Activated T-cell treated with anti-CD3 and anti-CD28 coated beads, Interleukin-2, amount 50 U/mL, for 24 hours (primary cell): ENCODE measurements around the gene CATSPERE.
A peak's percentile ranks its signal among the peaks of the same experiment; 100 is the strongest.
"Not testable (repeated sequence)": the region's sequence is repeated elsewhere in the genome, so short reads cannot be mapped to it uniquely, and the experiment has no call there.

Source experiments
- DNase-seq: peaks from one replicate; pipeline ENCODE4 v3.0.0-alpha.2; 2020
- H3K27ac Mint-ChIP-seq: 2 replicates; pipeline ENCODE4 v1.8.0; 2020; ENCODE audit warnings: mild to moderate bottlenecking, mixed read lengths
- H3K27me3 Mint-ChIP-seq: 2 replicates; pipeline ENCODE4 v1.8.0; 2020; ENCODE audit warnings: mixed read lengths
- H3K36me3 Mint-ChIP-seq: 2 replicates; pipeline ENCODE4 v1.8.0; 2020; ENCODE audit warnings: low read depth, mixed read lengths
- H3K4me1 Mint-ChIP-seq: 2 replicates; pipeline ENCODE4 v1.8.0; 2020; ENCODE audit warnings: low read depth, mixed read lengths
- H3K4me3 Mint-ChIP-seq: 2 replicates; pipeline ENCODE4 v1.8.0; 2020; ENCODE audit warnings: mild to moderate bottlenecking, moderate library complexity, mixed read lengths
- H3K9me3 Mint-ChIP-seq: 2 replicates; pipeline ENCODE4 v1.8.0; 2020; ENCODE audit warnings: mixed read lengths

CATSPERE gene

DNA sequence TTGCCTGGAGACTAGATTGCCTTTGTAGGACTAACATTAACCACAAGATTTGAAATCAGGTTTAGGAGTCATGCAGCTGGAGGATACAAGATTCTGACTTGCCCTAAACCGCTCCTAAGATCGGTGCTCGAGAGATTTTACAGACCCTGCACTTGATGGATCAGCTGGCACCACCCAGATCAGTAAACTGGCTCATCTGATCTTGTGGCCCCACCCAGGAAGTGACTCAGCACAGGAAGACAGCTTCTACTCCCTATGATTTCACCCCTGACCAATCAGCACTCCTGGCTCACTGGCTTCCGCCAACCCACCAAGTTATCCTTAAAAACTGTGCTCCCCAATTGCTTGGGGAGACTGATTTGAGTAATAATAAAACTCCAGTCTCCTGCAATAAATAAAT is 876 bp upstream of the CATSPERE start:
- H3K27me3 Mint-ChIP-seq = no peaks in the 10 kb centered on the region
- peak overlapping the region; percentile 45 for H3K4me3 Mint-ChIP-seq
- peaks cover 19% of the 10 kb centered on the region for H3K36me3 Mint-ChIP-seq
- peaks cover 19% of the 10 kb centered on the region for H3K4me1 Mint-ChIP-seq
- DNase-seq = peak; percentile 46
- peaks cover 11% of the 10 kb centered on the region for H3K9me3 Mint-ChIP-seq
- peak overlapping the region; percentile 47 for H3K27ac Mint-ChIP-seq

DNA sequence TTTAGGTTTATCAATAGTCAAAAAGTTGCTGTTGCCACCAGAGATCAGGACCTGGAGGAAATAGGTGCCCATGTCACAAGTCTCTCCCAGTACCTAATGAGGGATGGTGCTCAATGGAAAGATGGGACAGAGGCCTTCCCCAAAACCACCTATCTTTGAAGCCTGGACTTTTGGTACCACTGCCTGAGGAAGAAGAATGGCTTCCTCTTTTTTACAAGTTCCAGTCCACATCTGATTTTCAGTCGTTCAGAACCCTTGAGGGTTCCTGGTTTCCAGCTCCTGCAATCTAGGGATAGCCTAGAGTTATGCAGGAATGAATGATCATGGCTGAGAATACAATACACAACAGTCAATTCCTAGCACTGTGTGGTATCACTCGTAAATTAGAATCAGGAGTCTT is 5.7 kb downstream of the CATSPERE start:
- H3K27me3 Mint-ChIP-seq = no peaks in the 10 kb centered on the region
- no peaks in the 10 kb centered on the region for H3K9me3 Mint-ChIP-seq
- no peak overlapping the region for H3K27ac Mint-ChIP-seq
- no peak overlapping the region for H3K4me3 Mint-ChIP-seq
- DNase-seq = no peak
- H3K4me1 Mint-ChIP-seq = peaks cover 2% of the 10 kb centered on the region
- no peaks in the 10 kb centered on the region for H3K36me3 Mint-ChIP-seq

DNA sequence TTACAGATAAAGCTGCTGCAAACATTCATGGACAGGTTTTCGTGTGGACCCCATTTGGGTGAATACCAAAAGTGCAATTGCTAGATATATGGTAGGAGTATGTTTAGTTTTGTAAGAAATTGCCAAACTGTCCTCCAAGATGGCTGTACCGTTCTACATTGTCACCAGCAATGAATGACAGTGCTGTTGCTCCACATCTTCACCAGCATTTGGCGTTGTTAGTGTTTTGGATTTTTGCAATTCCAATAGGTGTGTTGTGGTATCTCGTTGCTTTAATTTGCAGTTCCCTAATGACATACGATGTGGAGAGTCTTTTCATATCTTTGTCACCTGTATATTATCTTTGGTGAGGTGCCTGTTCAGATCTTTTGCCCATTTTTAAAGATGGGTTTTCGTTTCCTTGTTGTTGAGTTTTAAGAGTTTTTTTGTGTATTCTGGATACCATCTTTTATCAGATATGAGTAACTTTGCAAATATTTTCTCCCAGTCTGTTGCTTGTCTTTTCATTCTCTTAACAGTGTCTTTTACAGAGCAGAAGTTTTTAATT is 12.1 kb downstream of the CATSPERE start:
- H3K4me3 Mint-ChIP-seq = no peak overlapping the region
- H3K27ac Mint-ChIP-seq = no peak overlapping the region
- no peaks in the 10 kb centered on the region for H3K4me1 Mint-ChIP-seq
- peaks cover 5% of the 10 kb centered on the region for H3K9me3 Mint-ChIP-seq
- no peaks in the 10 kb centered on the region for H3K36me3 Mint-ChIP-seq
- H3K27me3 Mint-ChIP-seq = no peaks in the 10 kb centered on the region
- DNase-seq = no peak

- not testable (repeated sequence) for H3K4me1 Mint-ChIP-seq, DNase-seq
Observed at GRCh38 chr1:244484971-244485370, 23.9 kb downstream of the CATSPERE start.

DNA sequence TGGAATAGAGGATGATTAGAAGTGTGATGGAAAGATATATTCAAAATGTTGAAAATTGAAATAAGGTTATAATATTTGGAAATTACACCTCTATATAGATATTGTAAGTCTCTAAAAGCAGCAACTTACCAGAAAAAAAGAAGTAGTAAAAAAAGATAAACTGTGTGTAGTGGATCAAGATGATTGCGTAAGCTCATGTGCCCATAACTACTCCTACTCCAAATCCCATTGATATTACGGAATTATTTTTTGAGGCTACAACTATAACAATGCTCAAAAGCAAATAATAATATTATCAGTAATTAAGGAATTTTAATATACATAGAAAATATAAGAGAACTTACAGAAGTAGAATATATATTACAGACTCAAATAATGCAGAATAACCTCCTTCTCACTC is 33.6 kb downstream of the CATSPERE start:
- H3K27ac Mint-ChIP-seq = no peak overlapping the region
- no peaks in the 10 kb centered on the region for H3K4me1 Mint-ChIP-seq
- no peaks in the 10 kb centered on the region for H3K9me3 Mint-ChIP-seq
- no peaks in the 10 kb centered on the region for H3K27me3 Mint-ChIP-seq
- no peak overlapping the region for H3K4me3 Mint-ChIP-seq
- DNase-seq = no peak
- no peaks in the 10 kb centered on the region for H3K36me3 Mint-ChIP-seq

More at GRCh38 chr1:244484971-244485370, 23.9 kb downstream of the CATSPERE start:
- not testable (repeated sequence) for H3K27me3 Mint-ChIP-seq, H3K4me3 Mint-ChIP-seq, H3K27ac Mint-ChIP-seq, H3K9me3 Mint-ChIP-seq, H3K36me3 Mint-ChIP-seq

- no peaks in the 10 kb centered on the region for H3K9me3 Mint-ChIP-seq
- H3K4me1 Mint-ChIP-seq = no peaks in the 10 kb centered on the region
Observed at GRCh38 chr1:244496186-244496585, 35.1 kb downstream of the CATSPERE start.

GRCh38 chr1:244497805-244498204 is 36.7 kb downstream of the CATSPERE start:
- no peak for DNase-seq
- Mint-ChIP-seq H3K9me3 (no peaks in the 10 kb centered on the region), H3K36me3 (no peaks in the 10 kb centered on the region), H3K4me3 (no peak overlapping the region), H3K27ac (no peak overlapping the region), H3K27me3 (no peaks in the 10 kb centered on the region), H3K4me1 (no peaks in the 10 kb centered on the region)

More at GRCh38 chr1:244496186-244496585, 35.1 kb downstream of the CATSPERE start:
- no peak for DNase-seq
- no peaks in the 10 kb centered on the region for H3K36me3 Mint-ChIP-seq
- H3K27ac Mint-ChIP-seq = no peak overlapping the region
- no peak overlapping the region for H3K4me3 Mint-ChIP-seq
- no peaks in the 10 kb centered on the region for H3K27me3 Mint-ChIP-seq

GRCh38 chr1:244499484-244499883 is 38.4 kb downstream of the CATSPERE start:
- not testable (repeated sequence) for H3K36me3 Mint-ChIP-seq, DNase-seq, H3K4me3 Mint-ChIP-seq, H3K27me3 Mint-ChIP-seq, H3K4me1 Mint-ChIP-seq, H3K9me3 Mint-ChIP-seq, H3K27ac Mint-ChIP-seq

DNA sequence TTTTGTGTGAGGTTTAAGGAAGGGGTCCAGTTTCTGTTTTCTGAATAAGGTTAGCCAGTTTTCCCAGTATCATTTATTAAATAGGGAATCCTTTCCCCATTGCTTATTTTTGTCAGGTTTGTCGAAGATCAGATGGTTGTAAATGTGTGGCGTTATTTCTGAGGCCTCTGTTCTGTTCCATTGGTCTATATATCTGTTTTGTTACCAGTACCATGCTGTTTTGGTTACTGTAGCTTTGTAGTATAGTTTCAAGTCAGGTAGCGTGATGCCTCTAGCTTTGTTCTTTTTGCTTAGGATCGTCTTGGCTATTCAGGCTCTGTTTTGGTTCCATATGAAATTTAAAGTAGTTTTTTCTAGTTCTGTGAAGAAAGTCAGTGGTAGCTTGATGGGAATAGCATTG is 39.4 kb downstream of the CATSPERE start:
- H3K27ac Mint-ChIP-seq, H3K4me1 Mint-ChIP-seq, H3K36me3 Mint-ChIP-seq, H3K4me3 Mint-ChIP-seq, DNase-seq, H3K27me3 Mint-ChIP-seq, H3K9me3 Mint-ChIP-seq: not testable (repeated sequence)

- Mint-ChIP-seq H3K4me3 (no peak overlapping the region), H3K27me3 (no peaks in the 10 kb centered on the region), H3K27ac (no peak overlapping the region)
Observed at GRCh38 chr1:244502630-244503029, 41.6 kb downstream of the CATSPERE start.

DNA sequence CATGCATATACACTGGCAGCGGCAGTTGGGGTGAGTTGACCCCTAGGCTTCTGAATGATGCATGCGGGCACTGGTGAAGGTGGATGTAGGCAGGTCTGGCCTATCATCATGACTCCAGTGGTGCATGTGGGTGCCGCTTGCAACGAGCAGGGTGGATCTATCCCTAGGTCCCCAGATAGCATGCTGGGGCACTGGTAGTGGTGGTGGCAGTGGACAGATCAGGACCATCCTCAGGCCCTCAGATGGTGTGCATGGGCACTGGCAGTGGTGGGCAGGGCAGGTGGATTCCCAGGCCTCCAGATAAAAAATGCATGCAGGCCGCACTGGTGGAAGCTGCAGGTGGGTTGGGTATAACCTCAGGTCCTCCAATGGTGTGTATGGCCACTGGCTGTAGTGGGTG is 52.4 kb downstream of the CATSPERE start:
- peaks cover 23% of the 10 kb centered on the region for H3K9me3 Mint-ChIP-seq
- H3K36me3 Mint-ChIP-seq = peaks cover 5% of the 10 kb centered on the region
- no peak overlapping the region for H3K27ac Mint-ChIP-seq
- no peaks in the 10 kb centered on the region for H3K27me3 Mint-ChIP-seq
- DNase-seq = no peak
- no peaks in the 10 kb centered on the region for H3K4me1 Mint-ChIP-seq
- no peak overlapping the region for H3K4me3 Mint-ChIP-seq

More at GRCh38 chr1:244502630-244503029, 41.6 kb downstream of the CATSPERE start:
- DNase-seq = no peak
- no peaks in the 10 kb centered on the region for H3K36me3 Mint-ChIP-seq
- H3K4me1 Mint-ChIP-seq = no peaks in the 10 kb centered on the region
- H3K9me3 Mint-ChIP-seq = peaks cover 4% of the 10 kb centered on the region

GRCh38 chr1:244515680-244516079 is 54.6 kb downstream of the CATSPERE start:
- Mint-ChIP-seq H3K4me3 (no peak overlapping the region), H3K4me1 (no peaks in the 10 kb centered on the region), H3K9me3 (peaks cover 16% of the 10 kb centered on the region), H3K27me3 (no peaks in the 10 kb centered on the region), H3K36me3 (peaks cover 7% of the 10 kb centered on the region), H3K27ac (no peak overlapping the region)
- no peak for DNase-seq

DNA sequence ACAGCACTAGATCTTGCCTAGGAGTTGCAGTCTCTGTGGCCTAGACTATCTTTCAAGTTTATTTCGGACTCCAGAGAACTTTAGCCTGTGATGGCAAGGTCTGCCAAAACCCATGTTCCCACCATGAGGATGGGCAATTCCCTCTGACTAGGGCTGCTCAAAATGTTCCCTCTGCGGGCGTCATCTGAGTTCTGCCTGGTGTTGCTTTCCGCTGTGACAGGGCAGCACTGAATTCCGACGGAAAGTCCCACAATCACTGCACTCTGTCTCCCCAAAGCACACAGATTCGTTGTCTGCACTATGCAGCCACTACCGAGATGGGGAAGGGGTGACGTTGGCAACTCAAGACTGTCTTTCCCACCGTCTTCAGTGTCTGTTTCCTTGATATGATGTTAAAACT is 75.2 kb downstream of the CATSPERE start:
- Mint-ChIP-seq H3K36me3 (peaks cover 7% of the 10 kb centered on the region), H3K4me3 (no peak overlapping the region), H3K9me3 (peaks cover 12% of the 10 kb centered on the region), H3K27me3 (no peaks in the 10 kb centered on the region), H3K4me1 (no peaks in the 10 kb centered on the region), H3K27ac (no peak overlapping the region)
- DNase-seq = no peak

DNA sequence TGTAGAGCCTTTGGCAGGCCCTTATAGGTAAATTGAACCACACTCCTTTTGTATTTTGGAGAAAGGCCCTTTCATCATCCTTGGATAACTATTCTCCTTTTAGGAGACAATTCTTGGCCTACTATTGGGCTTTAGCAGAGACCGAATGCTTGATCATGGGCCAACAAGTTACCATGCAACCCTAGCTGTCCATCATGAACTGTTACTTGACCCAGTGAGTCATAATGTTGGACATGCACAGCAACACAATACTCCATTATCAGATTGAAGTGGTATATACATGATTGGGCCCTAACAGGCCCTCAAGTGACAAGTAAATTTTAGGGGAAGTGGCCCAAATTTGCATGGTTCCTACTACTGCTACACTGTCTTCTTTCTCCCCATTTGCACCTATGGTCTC is 84.4 kb downstream of the CATSPERE start:
- H3K36me3 Mint-ChIP-seq = no peaks in the 10 kb centered on the region
- DNase-seq = no peak

DNA sequence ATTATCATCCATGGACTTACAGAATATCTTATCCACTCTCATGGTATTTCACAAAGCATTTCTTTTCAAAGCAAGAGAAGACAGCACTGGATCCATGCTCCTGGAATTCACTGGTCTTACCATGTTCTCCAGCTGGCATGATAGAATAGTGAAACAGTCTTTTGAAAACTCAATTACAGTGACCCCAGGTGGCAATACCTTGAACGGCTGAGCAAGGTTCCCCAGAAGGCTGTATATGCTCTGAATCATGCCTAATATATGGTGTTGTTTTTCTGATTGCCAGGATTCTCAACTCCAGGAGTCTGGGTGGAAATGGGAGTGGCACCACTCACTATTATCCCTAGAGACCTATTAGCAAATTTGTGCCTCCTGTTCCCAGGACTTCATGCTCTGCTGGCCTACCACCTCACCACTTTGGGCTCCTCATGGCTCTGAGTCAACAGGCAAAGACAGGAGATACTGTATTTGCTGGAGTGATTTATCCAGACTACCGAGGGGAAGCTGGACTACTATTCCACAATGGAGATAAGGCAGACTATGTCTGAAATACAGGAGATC is 87.6 kb downstream of the CATSPERE start:
- H3K9me3 Mint-ChIP-seq = peaks cover 29% of the 10 kb centered on the region
- H3K36me3 Mint-ChIP-seq = no peaks in the 10 kb centered on the region
- H3K4me3 Mint-ChIP-seq = no peak overlapping the region
- H3K27ac Mint-ChIP-seq = no peak overlapping the region
- H3K4me1 Mint-ChIP-seq = no peaks in the 10 kb centered on the region
- H3K27me3 Mint-ChIP-seq = no peaks in the 10 kb centered on the region
- no peak for DNase-seq

More for the DNA sequence above, 84.4 kb downstream of the CATSPERE start:
- Mint-ChIP-seq H3K27me3 (no peaks in the 10 kb centered on the region), H3K4me3 (no peak overlapping the region), H3K9me3 (peaks cover 33% of the 10 kb centered on the region), H3K27ac (no peak overlapping the region), H3K4me1 (no peaks in the 10 kb centered on the region)

DNA sequence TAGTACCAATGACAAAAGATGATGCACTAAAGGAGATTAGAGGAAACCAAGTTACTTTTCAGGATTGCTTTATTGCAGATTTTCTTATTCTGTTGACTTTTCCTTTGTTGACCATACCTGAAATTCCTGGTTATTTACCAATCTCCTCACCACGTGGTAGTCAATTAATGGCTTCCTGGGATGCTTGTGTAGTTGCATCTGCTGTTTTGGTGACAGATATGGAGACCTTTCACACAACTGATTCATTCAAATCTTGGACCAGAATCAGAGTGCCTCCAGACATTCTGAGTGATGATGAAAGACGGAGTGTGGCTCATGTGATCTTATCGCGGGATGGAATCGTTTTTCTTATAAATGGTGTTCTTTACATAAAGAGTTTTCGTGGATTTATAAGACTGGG is 91.3 kb downstream of the CATSPERE start:
- Mint-ChIP-seq H3K9me3 (peaks cover 12% of the 10 kb centered on the region), H3K36me3 (no peaks in the 10 kb centered on the region), H3K4me3 (no peak overlapping the region)

More for the DNA sequence above, 91.3 kb downstream of the CATSPERE start:
- no peaks in the 10 kb centered on the region for H3K27me3 Mint-ChIP-seq
- H3K27ac Mint-ChIP-seq = no peak overlapping the region
- no peaks in the 10 kb centered on the region for H3K4me1 Mint-ChIP-seq
- DNase-seq = no peak
